ENCODE measurements around the gene KRT78.
"Not testable (repeated sequence)": the region's sequence is repeated elsewhere in the genome, so short reads cannot be mapped to it uniquely, and the experiment has no call there.

KRT78 gene

GRCh38 chr12:52799505-52800211 lies 49.1 kb downstream of the KRT78 start:
- FAIRE-seq (no peak), DNase-seq (ENCODE audit: insufficient read length, low spot score) (no peak)

DNA sequence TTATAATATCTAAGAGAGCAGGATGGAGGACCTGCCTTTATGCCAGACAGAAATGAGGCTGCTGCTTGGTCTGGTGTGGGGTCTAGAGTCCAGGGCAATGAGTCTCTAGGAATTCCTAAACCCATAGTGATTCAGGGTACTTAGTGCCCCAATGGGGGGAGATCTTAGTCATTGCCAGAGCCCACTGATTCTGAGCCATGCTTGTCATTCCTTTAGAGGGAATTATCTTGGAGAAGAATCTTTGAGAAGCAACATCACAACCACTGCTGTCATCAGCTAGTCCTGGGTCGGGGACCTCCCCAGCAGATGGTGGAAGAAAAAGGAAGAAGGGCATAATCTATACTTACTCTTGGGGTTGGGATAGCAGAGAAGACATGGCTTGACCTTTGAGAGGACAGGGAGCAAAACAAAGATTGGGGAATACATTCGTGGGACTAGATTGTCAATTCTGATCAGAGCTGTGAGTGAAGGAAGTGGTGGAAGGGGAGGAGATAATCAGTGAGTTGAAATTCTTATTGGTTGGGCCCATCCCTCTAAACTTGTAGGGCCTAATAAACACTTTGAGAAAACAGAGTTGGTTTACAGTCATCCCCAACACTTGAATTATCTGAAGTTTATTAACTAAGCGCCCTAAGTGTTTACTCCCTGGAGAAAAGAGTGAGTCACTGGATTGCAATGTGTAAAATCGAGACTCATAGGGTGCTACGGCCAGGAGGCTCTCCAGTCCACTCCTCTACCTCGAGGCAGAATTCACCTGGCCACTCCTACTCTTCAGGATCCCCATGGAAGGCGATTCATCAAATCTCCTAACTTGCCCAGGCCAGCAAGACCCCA lies 49.9 kb downstream of the KRT78 start:
- FAIRE-seq (no peak), DNase-seq (ENCODE audit: insufficient read length, low spot score) (peak; percentile 43)

GRCh38 chr12:52798003-52798670 lies 50.7 kb downstream of the KRT78 start:
- FAIRE-seq: no peak

GRCh38 chr12:52797529-52797894 lies 51.3 kb downstream of the KRT78 start:
- DNase-seq (ENCODE audit: insufficient read length, low spot score) (no peak), FAIRE-seq (no peak)

More at GRCh38 chr12:52798003-52798670, 50.7 kb downstream of the KRT78 start:
- DNase-seq (ENCODE audit: insufficient read length, low spot score): no peak

DNA sequence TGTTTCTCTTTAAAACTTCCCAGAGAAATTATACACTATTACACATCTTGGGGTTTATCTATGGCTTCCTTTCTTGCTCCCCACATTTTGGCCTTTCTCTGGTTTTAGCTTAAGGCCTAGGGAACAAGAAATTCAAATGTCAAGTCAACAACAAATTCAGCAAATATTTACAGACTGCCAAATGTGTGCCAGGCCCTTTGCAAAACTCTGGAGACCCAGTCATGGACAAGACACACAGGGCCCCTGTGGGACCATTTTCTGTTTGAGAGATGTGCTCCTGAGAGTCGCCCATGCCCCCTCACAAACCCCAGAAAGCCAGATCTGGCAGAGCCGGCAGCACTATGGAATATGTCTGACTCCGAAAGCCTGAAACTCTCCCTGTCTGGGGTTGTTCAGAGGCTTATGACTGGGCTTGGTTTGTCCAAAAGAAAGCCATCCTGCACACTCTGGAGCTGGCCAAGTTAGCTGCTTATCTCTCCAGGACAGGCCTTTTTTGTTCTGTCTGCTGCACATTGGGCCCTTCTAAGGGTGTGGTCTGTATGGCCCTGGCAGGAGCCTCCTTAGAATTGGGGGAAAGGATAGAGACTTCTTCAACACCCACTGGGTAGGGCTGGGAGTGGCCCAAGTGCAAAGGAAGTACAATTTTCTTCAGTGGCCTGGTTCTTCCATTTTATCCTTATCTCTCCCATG lies 51.8 kb downstream of the KRT78 start:
- DNase-seq (ENCODE audit: insufficient read length, low spot score) (no peak), FAIRE-seq (no peak)

DNA sequence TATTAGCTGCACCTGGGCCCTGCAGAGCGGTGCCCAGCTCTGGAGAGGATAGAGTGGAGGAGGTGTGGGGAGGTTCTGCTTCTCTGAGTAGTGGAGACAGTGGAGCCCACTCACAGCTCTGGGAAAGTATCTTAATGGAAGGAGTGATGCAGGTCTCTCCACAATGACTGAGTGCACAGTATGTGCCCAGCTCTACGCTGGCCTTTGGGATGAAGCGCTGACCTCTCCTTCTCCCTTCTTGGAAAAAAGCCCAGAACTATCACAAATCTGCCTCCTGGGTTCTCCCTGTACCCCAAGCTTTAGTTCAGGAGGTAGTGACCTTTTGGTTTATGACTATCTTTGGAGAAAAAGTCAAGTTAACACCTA lies 52.4 kb downstream of the KRT78 start:
- DNase-seq (ENCODE audit: insufficient read length, low spot score) (no peak), FAIRE-seq (no peak)

DNA sequence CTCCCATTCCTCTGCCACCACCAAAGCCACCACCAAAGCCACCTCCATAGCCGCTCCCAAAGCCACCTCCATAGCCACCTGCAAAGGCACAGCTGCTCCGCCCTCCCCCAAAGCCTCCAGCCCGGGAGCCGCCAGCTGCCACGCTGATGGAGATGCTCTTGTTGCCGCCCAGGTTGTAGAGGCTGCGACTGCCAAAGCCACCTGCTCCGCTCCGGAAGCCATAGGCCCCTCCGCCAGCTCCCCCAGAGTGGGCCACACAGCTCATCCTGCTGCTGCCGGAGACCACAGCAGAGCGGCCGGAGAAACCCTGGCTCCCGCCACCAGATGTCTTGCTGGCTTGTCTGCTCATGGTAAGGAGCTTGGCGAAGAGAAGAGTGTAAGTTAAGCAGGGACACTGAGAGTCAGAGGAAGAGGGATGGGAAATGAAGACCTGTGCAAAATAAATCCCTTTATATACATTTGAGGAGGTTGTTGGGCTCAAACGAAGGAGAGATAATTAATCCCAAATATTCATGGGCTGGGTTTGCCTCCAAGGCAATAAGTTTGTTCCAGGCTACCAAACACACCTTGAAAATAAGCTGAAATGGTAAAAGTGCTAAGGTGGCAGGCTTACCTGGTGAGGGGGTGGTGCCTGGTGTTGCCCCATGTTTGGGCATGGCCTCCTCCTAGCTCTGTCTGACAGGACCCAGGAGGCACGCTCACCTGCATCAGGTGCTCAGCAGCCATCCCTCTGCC lies 52.9 kb downstream of the KRT78 start, which contains the start of gene KRT3:
Gene KRT3 (minus strand): TSS at position 424 of the 735 bp plus-strand sequence. CDS start 75 bp downstream, at position 349.
- DNase-seq (ENCODE audit: insufficient read length, low spot score) (no peak), FAIRE-seq (no peak)

DNA sequence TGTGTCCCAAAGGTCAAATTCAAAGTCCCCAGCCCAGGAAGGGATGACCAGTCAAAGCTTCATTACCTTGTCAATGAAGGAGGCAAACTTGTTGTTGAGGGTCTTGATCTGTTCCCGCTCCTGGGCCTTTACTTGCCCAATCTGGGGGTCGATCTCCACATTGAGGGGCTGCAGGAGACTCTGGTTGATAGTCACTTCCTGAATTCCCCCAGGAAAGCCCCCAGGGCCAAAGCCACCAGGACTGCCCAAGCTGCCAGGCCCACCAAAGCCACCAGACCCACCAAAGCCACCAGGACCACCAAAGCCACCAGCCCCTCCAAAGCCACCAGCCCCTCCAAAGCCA lies 53.5 kb downstream of the KRT78 start:
- not testable (repeated sequence) for FAIRE-seq; DNase-seq (ENCODE audit: insufficient read length, low spot score)

DNA sequence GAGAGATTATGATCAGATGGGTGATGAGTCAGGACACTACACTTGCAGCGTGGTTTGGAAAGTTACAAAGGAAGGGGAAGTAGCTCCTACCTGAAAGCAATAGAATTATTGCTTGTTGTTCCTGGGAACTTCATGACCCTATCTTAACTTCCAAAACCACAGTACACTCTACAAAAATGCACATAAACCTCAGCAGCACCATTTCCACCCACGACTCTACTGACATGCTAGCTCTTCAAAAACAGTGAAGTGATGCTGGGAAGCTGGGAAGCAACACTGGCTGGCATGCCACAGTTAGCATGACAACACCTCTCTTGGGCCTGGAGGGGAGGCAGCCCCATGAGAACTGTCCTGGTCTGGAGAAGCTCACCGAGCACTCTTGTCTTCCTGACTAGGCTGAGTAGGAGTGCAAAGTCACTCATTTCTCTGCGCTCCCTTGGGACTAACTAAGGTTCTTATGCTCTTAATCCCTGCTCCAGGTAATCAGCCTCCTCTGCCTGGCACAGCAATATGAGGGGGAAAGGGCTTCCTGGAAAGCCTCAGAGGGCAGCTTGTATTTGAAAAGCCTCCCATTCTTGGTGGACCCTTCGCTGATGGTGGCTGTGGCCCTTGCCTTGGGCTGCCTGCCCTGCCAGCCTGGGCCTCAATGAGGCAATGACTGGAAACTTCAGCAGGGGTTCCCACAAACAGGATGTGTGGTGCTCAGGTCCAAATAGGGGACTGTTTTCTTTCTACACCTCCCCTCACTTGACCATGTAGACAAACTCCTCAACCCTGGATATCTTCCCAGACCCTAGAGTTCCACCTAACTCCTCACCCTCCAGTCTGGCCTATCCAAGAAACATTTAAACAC lies 54.1 kb downstream of the KRT78 start:
- FAIRE-seq (no peak), DNase-seq (ENCODE audit: insufficient read length, low spot score) (no peak)

DNA sequence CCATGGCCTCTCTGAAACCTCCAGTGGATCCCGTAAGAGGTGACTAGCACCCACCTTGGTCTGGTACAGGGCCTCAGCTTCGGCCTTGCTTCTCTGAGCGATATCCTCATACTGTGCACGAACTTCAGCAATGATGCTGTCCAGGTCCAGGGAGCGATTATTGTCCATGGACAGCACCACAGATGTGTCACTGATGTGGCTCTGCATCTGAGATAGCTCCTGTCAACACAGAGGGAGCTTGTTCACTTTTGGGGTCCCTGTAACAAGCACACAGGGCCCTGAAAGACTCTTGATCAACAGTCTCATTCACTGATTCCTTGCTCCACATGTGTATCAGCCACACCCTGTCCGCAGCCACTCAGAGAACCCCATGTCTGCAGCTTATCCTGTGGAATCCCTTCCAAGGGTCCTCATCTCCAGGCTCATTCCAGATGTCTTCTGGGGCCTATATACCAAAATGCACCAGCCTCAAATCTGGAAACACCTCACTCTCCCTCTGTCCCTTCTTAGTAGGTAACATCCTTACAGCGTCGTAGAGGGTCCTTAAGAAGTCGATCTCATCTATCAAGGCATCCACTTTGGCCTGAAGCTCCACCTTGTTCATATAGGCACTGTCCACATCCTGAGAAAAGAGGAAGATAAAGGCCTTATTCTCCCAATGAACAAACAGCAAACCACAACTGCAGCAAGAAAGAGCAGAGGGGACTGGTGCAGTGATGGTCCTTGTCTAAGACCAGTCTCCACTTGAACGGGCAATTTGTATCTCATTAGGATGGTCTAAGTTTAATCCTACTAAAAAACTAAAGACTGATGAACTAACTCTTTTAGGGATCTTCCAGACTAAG lies 56.4 kb downstream of the KRT78 start:
- FAIRE-seq (no peak), DNase-seq (ENCODE audit: insufficient read length, low spot score) (no peak)

DNA sequence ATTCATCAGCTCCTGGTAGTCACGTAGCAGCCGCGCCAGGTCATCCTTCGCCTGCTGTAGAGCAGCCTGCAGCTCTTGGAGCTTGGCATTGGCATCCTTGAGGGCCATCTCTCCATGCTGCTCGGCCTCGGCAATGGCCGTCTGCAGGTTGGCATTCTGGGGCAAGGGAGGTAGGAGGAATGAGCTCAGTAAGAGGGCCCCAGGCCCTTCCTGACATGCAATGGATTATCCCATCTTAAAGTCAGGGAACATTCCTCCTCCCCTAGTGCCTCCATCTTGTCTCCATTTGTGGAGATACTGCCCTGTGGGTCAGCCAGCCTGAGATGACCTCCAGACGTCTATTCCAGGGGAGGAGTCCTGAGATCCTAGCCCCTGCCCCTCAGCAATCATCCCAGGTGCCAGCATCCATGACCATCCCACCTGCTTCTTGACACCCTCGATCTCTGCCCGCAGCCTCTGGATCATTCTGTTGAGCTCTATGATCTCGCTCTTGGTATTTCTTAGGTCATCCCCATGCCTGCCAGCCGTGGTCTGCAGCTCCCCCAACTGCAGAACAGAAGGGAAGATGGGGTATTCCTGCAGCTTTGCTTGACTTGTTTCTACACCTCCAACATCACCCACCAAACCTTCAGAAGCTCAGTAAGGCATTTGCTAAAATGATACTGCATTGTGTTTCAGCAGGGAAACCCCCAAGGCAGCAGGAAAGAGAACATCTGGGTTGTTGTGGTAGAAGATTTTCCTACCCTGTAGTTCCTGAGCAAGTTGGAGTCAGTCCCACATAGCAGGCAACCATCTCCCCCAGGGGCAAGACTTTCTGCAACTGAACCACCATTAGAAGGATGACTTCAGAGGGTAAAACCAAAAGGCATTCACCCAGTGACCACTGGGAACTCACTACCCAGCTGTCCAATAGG lies 57.3 kb downstream of the KRT78 start:
- DNase-seq (ENCODE audit: insufficient read length, low spot score) (no peak), FAIRE-seq (no peak)

DNA sequence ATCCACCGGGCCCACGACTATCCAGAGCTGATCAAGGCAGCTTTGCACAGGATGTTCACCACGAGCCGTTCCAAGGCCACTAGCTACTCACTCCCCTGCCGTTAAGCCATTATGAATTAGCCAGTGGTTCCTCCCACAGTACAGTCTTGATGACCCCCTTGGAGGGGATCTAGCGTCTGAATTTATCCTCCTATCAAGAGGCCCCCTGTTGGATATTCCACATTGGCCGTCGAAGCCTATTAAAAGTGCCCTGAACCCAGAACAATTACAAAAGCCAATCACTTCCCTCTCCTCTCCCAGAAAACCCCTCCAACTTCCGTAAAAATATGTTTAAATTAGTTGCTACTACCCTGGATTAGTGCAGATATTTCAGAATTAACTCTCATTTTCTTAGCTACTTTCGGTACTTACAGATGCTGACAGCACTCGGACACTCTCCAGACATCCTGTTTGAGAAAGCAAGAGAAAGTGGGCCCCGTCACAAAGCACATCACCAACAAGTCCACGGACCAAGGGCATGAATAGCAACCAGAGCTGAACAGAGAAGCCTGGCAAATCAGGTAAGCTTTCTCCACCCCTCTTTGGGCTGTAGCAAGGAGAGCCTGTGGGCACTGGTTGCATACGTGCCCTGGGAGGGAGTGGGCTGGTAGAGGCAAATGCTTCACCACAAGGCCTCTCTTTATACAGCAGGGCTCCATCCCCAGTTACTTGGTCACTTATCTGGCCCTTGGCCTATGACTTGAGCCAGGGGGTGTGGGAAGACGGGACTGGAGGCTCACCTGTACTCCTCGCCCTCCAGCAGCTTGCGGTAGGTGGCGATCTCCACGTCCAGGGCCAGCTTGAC lies 58.1 kb downstream of the KRT78 start:
- no peak for DNase-seq (ENCODE audit: insufficient read length, low spot score)
- FAIRE-seq: no peak

GRCh38 chr12:52789637-52790426 lies 59.0 kb downstream of the KRT78 start:
- DNase-seq (ENCODE audit: insufficient read length, low spot score) (no peak), FAIRE-seq (no peak)

GRCh38 chr12:52788876-52789636 lies 59.7 kb downstream of the KRT78 start:
- FAIRE-seq (no peak), DNase-seq (ENCODE audit: insufficient read length, low spot score) (no peak)
